Superior temporal gyrus (tissue), 1 donor: Measurements from ENCODE around the gene VPS16.

ENCODE experiments used
- DNase-seq: peaks from one replicate; pipeline ENCODE4 v3.0.0-alpha.2; 2016; ENCODE audit errors: extremely low spot score

Gene VPS16

DNA sequence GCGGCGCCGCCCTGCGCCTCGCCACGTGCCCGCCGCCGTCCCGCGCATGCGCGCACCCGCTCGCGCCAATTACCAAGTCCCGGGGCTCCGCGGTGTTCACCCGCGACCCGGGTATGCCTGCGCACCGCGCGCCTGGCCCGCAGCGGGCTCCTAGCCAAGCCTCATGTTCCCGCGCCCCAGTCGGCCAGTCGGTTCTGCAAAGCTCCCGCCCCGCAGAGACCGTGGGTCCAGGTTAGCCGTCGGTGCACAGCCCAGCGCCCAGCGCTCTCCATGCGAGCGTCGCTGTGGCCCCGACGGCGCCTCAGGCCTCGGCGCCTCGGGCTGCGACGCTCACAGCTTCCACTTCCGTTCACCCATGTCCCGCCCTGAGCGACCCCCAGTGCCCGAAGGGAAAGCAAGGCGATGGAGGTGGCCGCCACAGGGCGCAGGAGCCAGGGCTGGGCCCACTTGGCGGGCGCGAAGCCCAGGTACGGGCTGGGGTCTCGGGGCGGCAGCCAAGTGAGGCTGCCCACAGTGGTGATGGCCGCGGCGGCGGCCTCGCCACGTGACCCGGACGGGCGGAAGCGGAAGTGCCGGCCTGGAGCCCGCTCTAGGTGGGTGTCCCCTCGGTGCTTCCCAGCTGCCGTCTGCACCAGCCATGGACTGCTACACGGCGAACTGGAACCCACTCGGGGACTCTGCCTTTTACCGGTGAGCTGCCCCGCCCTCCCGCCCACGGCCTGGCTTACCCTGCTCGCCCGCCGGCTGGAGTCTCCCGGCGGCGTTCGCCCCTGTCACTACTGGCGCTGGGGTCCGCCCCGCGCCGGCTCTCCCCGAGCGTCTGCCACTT lies at the start of gene VPS16, which contains the start of gene PCED1A:
VPS16 (plus strand) TSS at position 608 of the 829 bp plus-strand sequence; CDS start at position 638, 30 bp downstream.
PCED1A (minus strand) TSS at position 518 of the 829 bp plus-strand sequence. CDS start 743 bp downstream, outside the sequence.
- DNase-seq: peak; percentile 90

DNA sequence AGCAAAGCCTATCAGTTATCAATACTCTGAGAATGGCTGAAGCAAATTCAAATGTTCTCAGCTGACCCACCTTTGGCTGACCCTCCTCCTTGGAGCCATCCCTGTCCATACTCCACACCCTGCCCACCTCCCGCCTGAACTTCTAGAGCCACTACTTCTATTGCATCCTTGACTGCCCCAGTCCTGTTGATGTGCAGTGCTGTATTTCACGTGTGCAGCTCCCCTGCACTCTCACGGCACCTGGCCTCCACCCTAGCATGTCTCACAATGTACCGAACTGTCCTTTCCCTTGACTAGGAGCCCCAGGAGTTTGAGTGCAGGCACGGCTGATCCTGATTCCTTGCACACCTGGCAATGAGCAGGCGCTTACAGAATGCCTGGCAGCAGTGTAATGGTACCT lies 47.1 kb upstream of the VPS16 start:
- DNase-seq: no peak

DNA sequence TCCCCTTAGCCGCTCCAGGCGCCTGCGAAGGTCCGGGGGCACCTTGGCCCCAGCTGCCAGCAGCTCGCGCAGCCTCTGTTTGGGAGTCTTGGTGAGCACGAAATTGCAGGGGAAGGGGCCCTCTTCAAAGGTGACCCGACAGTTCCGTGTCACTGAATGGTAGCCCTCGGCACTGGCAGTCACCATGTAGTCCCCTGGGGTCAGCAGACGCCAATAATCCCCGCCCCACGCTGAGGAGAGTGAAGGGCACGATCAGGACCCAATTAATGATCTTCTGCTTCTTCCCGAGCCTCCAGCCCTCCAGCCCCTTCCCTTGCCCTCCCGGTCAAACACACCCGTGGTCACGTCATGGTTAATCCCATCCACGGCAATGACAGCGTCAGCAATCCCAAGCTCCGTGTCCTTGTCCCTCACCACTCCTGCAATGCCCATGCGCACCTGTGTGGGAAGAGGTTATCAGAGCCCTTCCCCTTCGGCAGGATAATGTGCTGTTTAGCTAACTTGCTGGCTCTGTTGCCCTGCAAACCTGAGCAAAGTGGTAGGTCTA lies 46.3 kb upstream of the VPS16 start:
- no peak for DNase-seq

DNA sequence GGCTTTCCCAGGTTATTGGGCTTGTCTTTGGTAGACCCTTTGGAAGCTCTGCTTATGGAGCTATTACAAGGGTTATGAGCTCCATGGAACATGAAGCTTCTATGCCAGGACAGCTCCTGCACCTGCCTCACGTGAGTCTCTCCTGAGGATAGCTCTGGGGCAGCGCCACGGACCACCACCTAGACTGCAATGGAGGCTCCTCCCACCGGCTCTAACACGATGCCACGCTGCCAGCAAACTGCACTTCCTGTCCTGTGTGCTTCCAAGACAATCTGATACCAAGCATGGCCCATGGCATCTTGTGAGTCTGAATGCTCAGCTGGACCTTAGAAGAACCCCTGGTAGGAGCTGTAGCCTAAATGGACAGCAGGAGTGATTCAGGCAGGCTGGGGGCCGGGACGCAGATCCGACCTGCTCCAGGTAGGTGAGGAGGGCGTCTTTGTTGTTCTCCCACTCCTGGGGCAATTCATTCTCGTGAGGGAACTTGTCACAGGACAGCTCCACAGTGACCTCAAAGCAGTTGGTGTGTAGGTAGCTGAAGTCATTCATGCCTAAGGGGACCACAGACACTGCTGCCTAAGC lies 45.6 kb upstream of the VPS16 start:
- no peak for DNase-seq

DNA sequence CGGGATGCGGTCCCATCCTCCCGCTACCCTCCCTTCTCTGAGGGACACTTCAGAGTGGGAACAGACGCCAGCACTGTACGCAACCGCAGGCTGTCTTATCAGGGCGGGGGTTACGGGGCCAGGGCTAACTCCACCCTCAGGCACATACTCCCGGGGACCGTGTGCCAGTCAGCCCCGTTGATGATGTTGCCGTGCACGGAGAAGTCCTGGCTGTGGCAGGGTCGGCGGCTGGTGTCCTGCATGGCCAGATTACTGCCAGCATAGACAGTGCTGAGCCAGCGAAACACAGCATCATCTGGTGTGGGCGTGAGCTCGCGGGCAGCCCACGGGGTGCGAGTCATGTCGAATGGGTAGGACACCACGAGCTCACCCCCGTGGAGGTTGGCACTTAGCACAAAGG lies 45.1 kb upstream of the VPS16 start:
- DNase-seq: no peak

DNA sequence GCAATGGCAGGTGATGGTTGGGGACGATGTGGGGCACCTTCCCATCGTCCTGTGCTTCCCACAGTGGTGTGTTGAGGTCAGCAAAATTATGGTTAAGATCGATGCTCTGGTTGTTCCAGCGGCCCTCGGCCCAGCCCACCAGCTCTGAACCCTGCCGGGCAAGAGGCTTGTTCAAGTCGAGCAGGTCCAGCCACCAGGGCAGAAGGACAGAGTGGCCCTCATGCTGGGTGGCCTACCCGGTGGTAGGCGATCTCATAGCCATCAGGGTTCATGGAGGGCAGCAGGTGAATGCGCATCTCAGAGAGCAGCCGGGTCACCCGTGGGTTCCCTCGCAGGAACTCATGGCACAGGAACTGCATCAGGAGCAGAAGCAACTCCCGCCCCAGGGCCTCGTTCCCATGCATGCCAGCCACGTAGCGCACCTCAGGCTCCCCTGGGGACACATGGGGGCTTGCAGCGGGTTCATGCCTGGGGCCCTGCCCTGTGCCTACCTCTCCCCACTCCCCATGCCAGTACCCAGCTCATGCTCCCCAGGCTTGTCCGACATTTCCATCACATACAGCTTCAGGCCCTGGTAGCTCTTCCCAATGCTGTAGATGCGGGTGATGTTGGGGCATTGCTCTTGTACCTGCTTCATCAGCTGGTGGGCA lies 44.4 kb upstream of the VPS16 start:
- no peak for DNase-seq

DNA sequence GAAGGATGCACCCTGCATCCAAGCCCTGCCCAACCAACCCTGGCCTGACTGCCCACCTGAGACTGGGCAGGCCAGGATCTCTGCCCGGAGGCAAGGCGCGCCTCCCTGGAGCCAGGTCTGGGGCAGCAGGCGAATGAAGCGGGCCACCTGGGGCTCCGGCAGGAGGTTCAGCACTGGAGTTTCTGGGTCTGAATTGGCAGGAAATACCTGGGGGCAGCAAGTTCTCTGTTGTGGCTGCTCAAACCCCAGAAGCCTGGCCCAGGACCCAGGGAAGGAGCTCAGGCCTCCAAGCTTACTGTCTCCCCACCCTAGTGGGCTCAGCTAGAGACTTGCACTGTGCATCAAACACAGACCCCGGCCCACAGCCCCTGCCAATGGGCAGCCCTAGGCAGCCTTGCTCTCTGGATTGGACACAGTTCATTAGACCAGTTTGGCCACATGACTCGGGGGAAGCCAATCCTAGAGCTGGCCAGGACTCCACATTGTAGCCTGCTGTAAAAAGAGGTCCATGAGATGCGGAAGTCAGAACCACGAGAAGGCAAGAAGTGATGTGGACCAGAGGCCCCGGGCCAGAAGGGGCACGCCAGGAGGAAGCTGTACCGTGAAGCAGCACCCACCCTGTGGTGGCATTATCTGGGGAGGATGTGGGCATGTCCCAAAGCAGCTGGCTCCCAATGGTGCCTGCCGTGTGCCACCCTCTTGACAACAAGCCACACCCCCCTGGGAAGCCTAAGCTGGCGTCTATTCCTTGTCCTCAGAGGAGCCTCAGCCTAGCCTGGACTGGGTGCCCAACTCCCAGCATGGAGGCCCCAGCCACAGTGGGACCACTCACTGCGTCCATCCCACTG lies 43.2 kb upstream of the VPS16 start:
- no peak for DNase-seq

DNA sequence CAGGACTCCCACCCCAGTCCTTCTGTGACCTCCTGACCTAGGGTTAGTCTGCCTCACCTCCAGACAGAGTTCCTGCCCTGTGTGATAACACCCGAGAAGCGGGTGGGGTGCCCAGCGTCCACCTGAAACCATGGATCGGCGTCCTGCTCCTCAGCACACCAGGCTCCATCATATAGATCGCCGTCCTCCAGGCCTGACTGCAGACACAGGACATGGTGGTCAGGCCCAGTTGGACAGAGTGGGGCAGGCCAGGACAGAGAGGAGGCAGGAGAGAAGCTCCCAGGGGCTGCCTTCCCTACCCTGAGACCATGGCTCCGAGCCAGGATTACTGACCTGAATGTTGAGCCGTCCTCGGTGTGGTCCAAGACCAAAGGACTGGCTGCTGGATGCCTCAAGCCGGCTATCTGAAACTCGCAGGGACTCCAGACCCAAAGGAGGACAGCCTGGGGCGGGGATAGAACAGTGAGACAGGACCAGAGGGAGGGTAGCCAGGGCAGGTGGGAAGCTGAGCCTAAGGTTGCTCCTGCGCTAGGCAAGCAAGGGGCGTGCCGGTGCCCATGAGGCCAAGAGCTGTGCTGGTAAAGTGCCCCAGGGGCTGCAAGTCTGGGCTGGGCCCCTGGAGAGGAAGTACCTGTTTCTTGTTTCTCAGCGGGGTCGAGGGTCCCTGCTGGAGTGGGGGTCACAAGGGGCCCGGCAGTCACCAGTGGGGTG lies 42.3 kb upstream of the VPS16 start:
- no peak for DNase-seq

DNA sequence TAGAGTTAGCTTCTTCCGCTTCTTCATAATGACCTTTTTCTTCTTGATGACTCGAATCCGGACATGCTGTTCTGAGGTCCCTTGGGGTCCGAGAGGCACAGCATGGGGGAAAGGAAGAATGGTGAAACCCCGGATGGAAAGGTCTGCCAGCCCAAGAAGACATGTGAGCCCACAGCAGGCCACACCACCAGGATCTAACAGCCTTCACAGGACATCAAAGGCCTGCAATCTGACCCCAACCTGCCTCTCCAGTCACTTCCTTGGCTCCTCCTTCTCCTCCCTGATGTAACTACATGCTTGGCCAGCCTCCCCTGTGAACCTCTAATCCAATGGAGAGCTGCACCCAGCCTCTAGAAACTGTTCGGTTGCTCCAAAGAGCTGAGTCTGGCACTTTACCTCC lies 41.7 kb upstream of the VPS16 start:
- no peak for DNase-seq

DNA sequence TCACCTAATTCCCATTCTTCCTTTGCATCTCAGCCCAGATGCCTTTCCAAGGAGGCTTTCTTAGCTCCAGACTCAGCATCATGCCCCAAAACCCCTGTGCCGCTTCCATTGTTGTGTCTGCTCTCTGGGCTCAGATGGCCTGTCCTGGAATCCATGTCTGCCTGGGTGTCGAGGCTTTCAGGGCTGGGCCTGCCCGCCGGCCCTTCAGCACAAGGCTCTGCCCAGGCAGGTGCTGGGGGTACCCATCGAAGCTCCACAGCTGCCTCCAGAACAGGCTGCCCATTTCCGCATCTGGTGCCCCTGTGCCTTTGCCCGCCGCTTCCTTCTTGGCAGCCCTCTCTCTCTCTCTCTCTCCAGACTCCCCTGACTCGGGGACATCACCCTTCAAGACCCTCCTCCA lies 41.3 kb upstream of the VPS16 start:
- DNase-seq: no peak

DNA sequence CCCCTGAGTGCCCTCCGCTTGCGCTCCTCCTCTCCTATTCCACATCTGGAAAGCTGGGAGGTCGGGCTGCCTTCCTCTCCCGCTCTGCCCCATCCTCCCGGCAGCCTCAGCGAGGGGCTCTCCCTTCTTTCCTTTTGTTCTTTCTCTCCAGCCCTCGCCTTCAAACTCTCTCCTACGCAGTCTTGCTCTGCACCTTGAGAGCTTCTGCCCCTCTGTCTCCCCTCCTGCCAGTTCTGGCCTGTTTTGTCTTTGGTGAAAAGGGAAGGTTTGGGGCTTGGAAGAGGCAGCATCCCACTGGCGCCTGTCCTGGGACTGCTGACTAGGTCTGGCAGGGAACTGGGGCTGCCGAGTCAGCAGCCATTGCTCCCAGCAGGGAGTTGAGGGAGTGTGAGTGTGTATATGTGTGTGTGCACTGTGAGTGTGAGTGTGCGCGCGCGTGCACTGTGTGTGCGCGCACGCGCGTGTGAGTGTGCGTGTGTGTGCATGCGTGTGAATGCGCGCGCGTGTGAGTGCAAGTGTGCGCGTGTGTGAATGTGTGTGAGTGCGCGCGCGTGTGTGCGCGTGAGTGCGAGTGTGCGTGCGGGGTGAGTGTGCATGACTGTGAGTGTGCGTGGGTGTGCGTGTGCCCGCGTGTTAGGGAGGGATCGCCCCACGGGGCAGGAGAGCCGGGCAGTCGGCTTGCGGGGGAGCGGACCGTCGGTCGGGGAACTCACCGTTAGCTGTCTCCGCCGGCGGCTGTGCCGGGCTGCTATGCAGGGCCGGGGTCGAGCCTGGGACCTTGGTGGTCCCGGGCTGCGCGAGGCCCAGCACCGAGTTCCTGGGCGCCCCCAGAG lies 40.6 kb upstream of the VPS16 start:
- no peak for DNase-seq

DNA sequence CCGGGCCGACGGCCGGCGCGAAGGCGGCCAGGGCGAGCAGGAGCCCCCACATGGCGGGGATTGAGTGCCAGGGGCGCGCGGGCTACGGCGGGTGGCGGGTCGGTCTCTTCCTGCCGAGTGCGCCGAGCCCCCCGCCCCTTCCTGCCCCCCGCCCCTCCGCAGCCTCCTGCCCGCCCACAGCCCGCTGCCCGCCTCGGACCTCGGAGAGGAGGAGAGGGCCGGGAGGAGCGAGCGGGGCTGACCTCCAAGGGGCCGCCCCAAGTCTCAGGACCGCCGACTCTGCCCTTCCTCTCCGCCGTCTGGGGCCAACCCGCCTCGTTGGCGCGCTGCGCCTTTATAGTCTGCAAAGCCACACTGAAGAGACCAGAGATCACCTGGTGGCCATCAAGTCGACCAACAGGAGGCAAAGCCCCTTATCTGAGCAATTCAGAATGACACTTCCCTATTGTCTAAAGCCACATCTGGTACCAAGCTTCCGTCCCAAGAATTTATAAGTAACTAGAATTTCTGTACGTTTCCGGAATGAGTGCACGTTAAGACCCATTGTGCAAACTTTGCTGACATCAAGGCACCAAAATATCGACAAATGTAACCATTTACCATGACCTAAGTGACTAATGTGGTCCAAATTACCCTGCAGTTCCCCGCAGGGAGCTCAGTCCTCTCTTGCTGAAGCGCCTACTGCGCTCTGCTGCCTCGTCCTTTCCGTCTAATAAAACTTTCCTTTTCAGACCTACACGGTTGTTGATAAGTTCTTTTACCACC lies 39.8 kb upstream of the VPS16 start, which contains the start of gene CPXM1:
CPXM1 (minus strand) TSS at position 107 of the 765 bp plus-strand sequence; CDS start at position 52, 55 bp downstream.
- DNase-seq: no peak

DNA sequence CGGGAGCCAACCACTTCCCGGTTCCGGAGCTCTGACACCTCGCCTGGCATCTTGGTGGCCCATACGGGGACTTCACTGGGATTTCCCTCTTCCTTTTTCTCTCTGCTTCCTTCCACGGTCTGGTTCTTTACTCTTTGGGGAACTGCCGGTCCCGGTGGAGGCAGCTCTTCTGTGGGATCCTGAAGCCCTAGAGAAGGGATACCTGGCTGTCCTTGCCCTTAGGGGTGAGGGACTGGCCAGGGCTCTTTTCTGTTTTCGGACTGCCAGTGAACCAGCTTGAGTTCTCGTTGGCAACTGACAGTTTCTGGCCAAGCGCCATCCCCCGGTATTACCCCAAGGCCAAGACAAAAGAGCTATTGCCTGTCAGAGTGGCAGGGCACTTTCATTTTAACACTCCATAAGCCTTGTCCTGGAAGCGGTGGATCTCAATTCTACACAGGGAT lies 39.2 kb upstream of the VPS16 start:
- no peak for DNase-seq

DNA sequence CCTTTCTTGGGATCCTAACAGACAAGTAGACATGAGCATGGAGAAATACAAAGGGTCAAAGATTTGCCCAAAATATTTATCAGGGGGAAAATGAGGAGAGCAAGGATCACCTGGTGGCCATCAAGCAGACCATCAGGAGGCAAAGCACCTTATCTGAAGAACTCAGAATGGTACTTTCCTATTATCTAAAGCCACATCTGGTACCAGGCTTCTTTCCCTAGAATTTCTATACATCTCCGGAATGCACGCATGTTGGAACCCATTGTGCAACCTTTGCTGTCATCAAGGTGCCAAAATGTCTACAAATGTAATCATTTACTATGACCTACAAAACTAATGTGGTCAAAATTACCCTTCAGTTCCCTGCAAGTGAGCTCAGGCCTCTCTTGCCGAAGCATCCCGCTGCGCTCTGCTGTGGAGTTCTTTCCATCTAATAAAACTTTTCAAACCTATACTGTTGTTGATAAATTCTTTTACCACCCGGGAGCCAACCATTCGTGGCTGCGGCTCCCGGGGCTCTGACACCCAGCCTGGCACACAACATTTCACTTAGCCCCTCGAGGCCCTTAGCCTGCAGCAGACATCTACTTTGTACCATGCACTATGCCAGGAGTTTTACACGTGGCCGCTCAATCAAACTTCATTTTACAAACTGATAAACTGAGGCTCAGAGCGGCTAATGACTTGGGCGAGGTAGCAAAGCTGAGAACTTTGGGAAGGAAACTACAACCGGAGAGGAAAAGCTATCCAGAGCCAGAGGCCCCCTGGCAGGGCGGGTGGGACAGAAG lies 36.3 kb upstream of the VPS16 start:
- DNase-seq: no peak

DNA sequence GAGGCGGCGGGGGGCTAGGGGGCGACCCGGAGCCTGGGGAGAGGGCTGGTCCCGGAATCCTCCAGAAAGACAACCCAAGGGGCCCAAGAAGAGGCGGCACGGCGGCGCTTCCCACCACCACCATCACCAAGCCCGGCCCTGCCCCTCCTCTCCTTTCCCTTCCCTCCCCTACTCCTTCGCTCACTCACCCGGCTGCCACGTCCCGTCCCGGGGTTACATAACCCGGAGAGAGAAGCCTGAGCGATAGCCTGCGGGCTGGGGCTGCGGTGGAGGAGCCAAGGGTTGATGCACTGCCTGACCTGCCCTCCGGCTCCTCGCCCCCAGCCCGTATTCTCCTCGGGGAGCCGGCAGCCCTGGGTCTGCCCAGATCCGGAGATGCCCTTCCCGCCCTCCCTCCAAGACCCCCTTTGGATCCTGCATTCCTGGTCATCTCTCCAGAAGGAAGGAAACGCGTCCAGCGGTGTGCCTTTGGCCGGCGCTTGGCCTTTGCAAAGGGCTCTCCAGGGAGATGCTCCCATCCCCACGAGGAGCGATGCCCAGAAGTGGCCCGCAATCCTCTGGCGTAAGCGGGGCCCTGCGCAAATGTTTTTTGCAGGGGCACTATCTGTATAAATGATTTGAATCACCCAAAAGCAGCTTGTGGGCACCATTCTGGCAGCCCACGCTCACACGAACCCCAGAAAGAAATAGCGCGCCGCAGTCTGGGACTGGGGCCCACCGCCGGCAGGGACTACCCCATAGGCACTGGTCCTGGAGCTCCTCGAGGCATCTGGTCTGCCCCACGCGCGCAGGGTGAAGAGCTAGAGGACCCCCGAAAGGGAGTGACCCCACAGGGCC lies 35.5 kb upstream of the VPS16 start:
- DNase-seq: no peak

DNA sequence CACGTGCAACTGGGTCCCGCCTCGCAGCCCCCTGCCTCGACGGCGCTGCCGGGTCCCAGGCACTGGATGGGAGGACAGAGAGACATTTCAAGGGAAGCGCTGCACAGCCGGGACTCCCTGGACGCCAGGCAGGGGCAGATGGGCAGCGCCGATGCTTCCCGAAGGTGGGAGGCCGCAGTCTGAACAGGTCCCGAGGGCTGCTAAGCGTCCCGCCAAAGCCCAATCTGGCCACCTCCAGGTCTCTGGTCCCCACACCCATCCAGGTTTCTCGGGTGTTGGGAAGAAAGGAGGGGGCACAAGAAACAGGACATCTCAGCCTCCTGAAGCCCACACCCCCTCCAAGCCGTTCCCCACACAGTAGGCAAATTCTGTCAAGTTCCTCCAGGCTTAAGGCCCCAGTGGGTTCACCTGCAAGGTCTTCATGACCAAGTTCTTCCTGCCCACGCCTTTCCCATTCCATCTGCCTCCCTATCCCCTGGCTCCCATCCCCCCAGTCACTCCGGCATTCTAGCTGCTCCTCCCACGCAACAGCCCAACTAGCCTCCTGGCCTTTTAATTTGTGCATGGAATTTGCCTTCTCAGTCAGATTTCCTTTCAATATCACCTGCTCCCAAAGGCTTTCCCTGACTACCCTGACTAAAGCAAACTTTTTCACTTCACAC lies 34.7 kb upstream of the VPS16 start:
- no peak for DNase-seq

DNA sequence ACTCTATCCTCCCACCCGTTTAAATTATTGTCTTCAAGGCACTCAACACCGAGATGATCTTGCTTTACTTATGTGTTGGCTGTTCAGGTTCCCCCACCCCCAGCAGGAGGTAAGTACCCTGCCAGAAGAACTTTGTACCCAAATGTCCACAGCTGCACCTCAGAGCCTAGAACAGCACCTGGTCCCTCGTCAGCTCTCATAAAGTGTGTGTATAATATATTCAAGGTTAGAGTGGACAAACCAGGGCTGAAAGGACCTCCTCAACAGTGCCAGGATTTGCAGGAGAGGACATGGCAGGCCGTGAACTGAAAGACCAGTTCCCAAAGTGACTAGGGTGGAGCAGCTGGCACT lies 34.2 kb upstream of the VPS16 start:
- DNase-seq: no peak
